Effector memory CD4-positive, alpha-beta T cell (primary cell): ENCODE data around the gene PCNX3.

ENCODE experiments used
- DNase-seq, 3 donors: peaks; one replicate each; pipeline ENCODE4 v3.0.0-alpha.2; 2020
- H3K27ac ChIP-seq: 2 replicates; pipeline ENCODE4 v1.7.0; 2013; ENCODE audit warnings: mild to moderate bottlenecking, low read length, moderate library complexity; ENCODE audit not compliant: insufficient read depth, poor library complexity, severe bottlenecking
- H3K27me3 ChIP-seq: replicated peaks from 2 replicates; pipeline ENCODE4 v1.7.0; 2013; ENCODE audit warnings: mild to moderate bottlenecking, low read length; ENCODE audit not compliant: insufficient read depth, control insufficient read depth, poor library complexity, severe bottlenecking
- H3K36me3 ChIP-seq: 2 replicates; pipeline ENCODE4 v1.7.0; 2013; ENCODE audit warnings: mild to moderate bottlenecking, low read length, moderate library complexity; ENCODE audit not compliant: control insufficient read depth, insufficient read depth
- H3K4me1 ChIP-seq: 2 replicates; pipeline ENCODE4 v1.7.0; 2013; ENCODE audit warnings: low read length, mild to moderate bottlenecking; ENCODE audit not compliant: control insufficient read depth, insufficient read depth, poor library complexity, severe bottlenecking
- H3K4me3 ChIP-seq: 2 replicates; pipeline ENCODE4 v1.7.0; 2013; ENCODE audit warnings: low read length, low read depth, mild to moderate bottlenecking; ENCODE audit not compliant: insufficient read depth, poor library complexity, severe bottlenecking
- H3K9me3 ChIP-seq: 2 replicates; pipeline ENCODE4 v1.7.0; 2013; ENCODE audit warnings: mild to moderate bottlenecking, low read length, moderate library complexity; ENCODE audit not compliant: control insufficient read depth
- total RNA-seq, 3 donors: gene quantifications; one replicate each; lab custom pipeline; 2026; lab: John Stamatoyannopoulos, UW

PCNX3 gene
- total RNA-seq = 110 to 147 (median 129) reads per million in 3 donors

- H3K9me3 ChIP-seq = no peaks in the 10 kb centered on the region
- peaks cover 34% of the 10 kb centered on the region for H3K36me3 ChIP-seq
- H3K27ac ChIP-seq = peak within 1 kb of the TSS; percentile 96
- peak; percentile 100 for DNase-seq
- H3K27me3 ChIP-seq = no peaks in the 10 kb centered on the region
- H3K4me1 ChIP-seq = peaks cover 48% of the 10 kb centered on the region
- H3K4me3 ChIP-seq = peak within 1 kb of the TSS; percentile 85
Measured at GRCh38 chr11:65615229-65615949, at the start of gene PCNX3. TSS of gene PCNX3 (plus strand) at chr11:65615776. CDS start at chr11:65616312, 536 bp downstream.

- no peaks in the 10 kb centered on the region for H3K9me3 ChIP-seq
- DNase-seq = no peak
- H3K27ac ChIP-seq = peak overlapping the region; percentile 98
- H3K36me3 ChIP-seq = no peaks in the 10 kb centered on the region
- peaks cover 77% of the 10 kb centered on the region for H3K4me1 ChIP-seq
- H3K4me3 ChIP-seq = peak overlapping the region; percentile 95
- H3K27me3 ChIP-seq = no peaks in the 10 kb centered on the region
Measured at GRCh38 chr11:65569164-65569972, 46.2 kb upstream of the PCNX3 start.

DNA sequence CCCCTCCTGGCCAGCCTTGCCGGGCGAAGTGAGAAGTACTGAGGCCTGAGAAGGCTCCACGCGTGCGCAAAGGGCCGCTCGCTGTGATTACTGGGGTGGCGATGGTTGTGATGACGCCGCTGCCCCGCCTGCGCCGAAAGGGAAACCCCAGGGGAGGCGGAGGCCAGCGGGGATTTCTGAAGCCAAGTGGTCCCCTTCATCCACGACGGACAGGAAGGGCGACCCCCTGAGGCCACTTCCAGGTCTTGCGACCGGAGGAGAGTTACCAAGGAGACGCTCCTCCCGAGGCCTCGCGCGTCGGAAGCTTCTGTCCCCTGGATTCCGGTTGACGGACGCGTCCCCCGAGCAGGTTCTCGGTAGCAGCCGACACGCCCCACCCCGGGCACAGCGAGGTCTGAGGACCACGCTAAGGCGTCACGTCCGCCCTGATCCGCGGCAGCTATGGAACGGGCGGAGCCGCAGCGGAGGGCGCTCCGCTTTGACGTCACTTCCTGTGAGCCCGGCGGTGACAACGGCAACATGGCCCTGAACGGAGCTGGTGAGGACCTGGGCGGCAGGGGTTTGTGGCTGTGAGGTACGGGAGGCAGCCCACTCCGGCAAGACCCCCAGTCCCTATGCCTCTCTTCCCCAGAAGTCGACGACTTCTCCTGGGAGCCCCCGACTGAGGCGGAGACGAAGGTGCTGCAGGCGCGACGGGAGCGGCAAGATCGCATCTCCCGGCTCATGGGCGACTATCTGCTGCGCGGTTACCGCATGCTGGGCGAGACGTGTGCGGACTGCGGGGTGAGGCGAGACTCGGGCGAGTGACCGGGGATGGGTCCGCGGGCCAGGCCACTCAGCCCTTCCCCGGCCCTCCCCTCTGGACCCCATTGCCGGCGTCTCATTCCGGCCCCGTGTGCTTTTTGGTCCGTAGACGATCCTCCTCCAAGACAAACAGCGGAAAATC lies 45.3 kb upstream of the PCNX3 start, which contains the start of gene ZNRD2:
ZNRD2 (plus strand) TSS at position 505 of the 946 bp plus-strand sequence; CDS start at position 520, 15 bp downstream.
- peak within 1 kb of the TSS; percentile 95 for H3K4me3 ChIP-seq
- H3K27ac ChIP-seq = peak within 1 kb of the TSS; percentile 98
- H3K27me3 ChIP-seq = no peaks in the 10 kb centered on the region
- DNase-seq = peak; percentile 96 to 97 (median 97)
- H3K9me3 ChIP-seq = no peaks in the 10 kb centered on the region
- H3K36me3 ChIP-seq = no peaks in the 10 kb centered on the region
- H3K4me1 ChIP-seq = peaks cover 78% of the 10 kb centered on the region

GRCh38 chr11:65571420-65571819 lies 44.2 kb upstream of the PCNX3 start:
- H3K27me3 ChIP-seq = no peaks in the 10 kb centered on the region
- H3K4me1 ChIP-seq = peaks cover 72% of the 10 kb centered on the region
- no peaks in the 10 kb centered on the region for H3K36me3 ChIP-seq
- peak overlapping the region; percentile 98 for H3K27ac ChIP-seq
- no peaks in the 10 kb centered on the region for H3K9me3 ChIP-seq
- no peak for DNase-seq
- peak overlapping the region; percentile 95 for H3K4me3 ChIP-seq

GRCh38 chr11:65571940-65572339 lies 43.6 kb upstream of the PCNX3 start:
- Histone ChIP-seq H3K36me3 (no peaks in the 10 kb centered on the region), H3K27ac (peak overlapping the region; percentile 98), H3K27me3 (no peaks in the 10 kb centered on the region), H3K4me1 (peaks cover 72% of the 10 kb centered on the region), H3K4me3 (peak overlapping the region; percentile 36), H3K9me3 (no peaks in the 10 kb centered on the region)
- no peak for DNase-seq

- peaks cover 76% of the 10 kb centered on the region for H3K4me1 ChIP-seq
- no peaks in the 10 kb centered on the region for H3K36me3 ChIP-seq
- peak; percentile 79 to 81 (median 81) for DNase-seq
- no peaks in the 10 kb centered on the region for H3K27me3 ChIP-seq
- H3K27ac ChIP-seq = peak within 1 kb of the TSS; percentile 98
- H3K9me3 ChIP-seq = no peaks in the 10 kb centered on the region
- H3K4me3 ChIP-seq = peak within 1 kb of the TSS; percentile 95
Measured at GRCh38 chr11:65572356-65573051, 43.1 kb upstream of the PCNX3 start, which contains the start of gene FAM89B. TSS of gene FAM89B (plus strand) at chr11:65572538. CDS start at chr11:65572670, 132 bp downstream.

GRCh38 chr11:65573391-65574079 lies 42.0 kb upstream of the PCNX3 start:
- Histone ChIP-seq H3K4me1 (peaks cover 75% of the 10 kb centered on the region), H3K4me3 (peak overlapping the region; percentile 64), H3K36me3 (no peaks in the 10 kb centered on the region), H3K9me3 (no peaks in the 10 kb centered on the region), H3K27me3 (no peaks in the 10 kb centered on the region), H3K27ac (peak overlapping the region; percentile 98)
- DNase-seq = no peak

DNA sequence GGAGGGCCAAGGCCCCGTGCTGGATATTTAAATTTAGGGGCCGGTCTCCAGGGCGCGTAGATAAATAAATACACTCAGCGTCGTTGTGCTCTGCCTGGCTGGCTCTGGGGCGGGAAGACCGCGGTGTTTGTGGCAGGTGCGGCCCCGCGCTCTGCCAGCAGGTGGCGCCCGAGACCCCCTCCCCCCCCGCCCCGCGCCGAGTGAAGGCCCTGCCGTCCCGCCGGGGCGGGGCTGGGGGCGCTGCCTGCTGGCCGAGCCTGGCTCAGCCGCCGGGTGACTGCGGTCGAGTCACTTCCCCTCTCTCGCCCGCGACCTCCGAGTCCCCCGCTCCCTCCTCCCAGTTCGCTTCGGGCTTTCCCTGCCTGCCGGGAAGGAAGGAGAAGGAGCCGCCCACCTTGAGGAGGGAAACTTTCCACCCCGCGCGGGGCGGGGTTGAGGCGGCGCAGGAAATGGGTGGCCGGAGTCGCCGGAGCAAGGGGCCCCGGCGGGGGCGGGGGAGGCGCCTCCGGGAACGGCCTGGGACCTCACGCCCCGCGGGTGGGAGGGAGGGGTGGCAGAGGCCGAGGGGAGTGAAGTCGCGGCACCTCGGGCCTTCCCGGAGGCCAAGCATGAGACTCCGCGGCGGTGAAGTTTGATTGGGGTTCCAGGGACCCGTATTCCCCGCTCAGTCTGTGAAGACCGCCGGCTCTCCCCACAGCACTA lies 41.3 kb upstream of the PCNX3 start:
- Histone ChIP-seq H3K4me1 (peaks cover 67% of the 10 kb centered on the region), H3K36me3 (peaks cover 2% of the 10 kb centered on the region), H3K4me3 (peak overlapping the region; percentile 64), H3K27ac (peak overlapping the region; percentile 98), H3K9me3 (no peaks in the 10 kb centered on the region), H3K27me3 (no peaks in the 10 kb centered on the region)
- peak; percentile 85 to 92 (median 88) for DNase-seq
